WTC11 (cell line): Measurements from ENCODE around the gene RUNX1. TPM values are rescaled to one million over a fixed set of nuclear protein-coding genes. Genes with fewer than 3 reads are reported as not detected.

ENCODE experiments used
- ATAC-seq: fragments of 200-7000 bp; cut with Tn5 transposase; 2 replicates; pipeline ENCODE4 v1.10.0; 2021; ENCODE audit warnings: mild to moderate bottlenecking, moderate library complexity
- CTCF ChIA-PET: fragments of 300-600 bp; sonication (Branson Sonifier 250); formaldehyde crosslinking; loops from one replicate; lab custom pipeline; 2021; ENCODE audit warnings: antibody characterized with exemption; lab: Charles Lee
- POLR2A ChIA-PET: fragments of 350-600 bp; sonication (Branson Sonifier 250); formaldehyde crosslinking; loops from one replicate; lab custom pipeline; 2021; ENCODE audit warnings: antibody characterized with exemption; lab: Charles Lee
- DNase-seq: peaks from one replicate; pipeline ENCODE4 v3.0.0; 2021; ENCODE audit warnings: low spot score
- H3K27ac Mint-ChIP-seq: 2 replicates; pipeline ENCODE4 v1.8.0; 2021; ENCODE audit warnings: mixed read lengths
- H3K27me3 Mint-ChIP-seq: 2 replicates; pipeline ENCODE4 v1.8.0; 2021; ENCODE audit warnings: low read depth, mild to moderate bottlenecking, moderate library complexity, mixed read lengths
- H3K36me3 Mint-ChIP-seq: 2 replicates; pipeline ENCODE4 v1.8.0; 2021; ENCODE audit warnings: mixed read lengths
- H3K4me1 Mint-ChIP-seq: 2 replicates; pipeline ENCODE4 v1.8.0; 2022; ENCODE audit warnings: mixed read lengths
- H3K4me3 Mint-ChIP-seq: 2 replicates; pipeline ENCODE4 v1.8.0; 2021; ENCODE audit warnings: mild to moderate bottlenecking, moderate library complexity, mixed read lengths
- H3K9me3 Mint-ChIP-seq: 2 replicates; pipeline ENCODE4 v1.8.0; 2021; ENCODE audit warnings: mixed read lengths
- ATF1 ChIP-seq: sonication (generic); formaldehyde crosslinking; IDR thresholded peaks from 2 replicates; pipeline ENCODE4 v1.8.1; 2023; ENCODE audit warnings: mild to moderate bottlenecking, moderate library complexity, missing genetic modification reagents
- E2F1 ChIP-seq: sonication (generic); formaldehyde crosslinking; IDR thresholded peaks from 2 replicates; pipeline ENCODE4 v1.8.0; 2022; ENCODE audit warnings: mild to moderate bottlenecking, missing genetic modification reagents
- FOXJ3 ChIP-seq: sonication (generic); formaldehyde crosslinking; IDR thresholded peaks from 2 replicates; pipeline ENCODE4 v1.9.0; 2021; ENCODE audit warnings: missing genetic modification reagents, mild to moderate bottlenecking, borderline replicate concordance
- GABPB1 ChIP-seq: sonication (generic); formaldehyde crosslinking; IDR thresholded peaks from 2 replicates; pipeline ENCODE4 v1.8.1; 2023; ENCODE audit warnings: mild to moderate bottlenecking, missing genetic modification reagents
- NFE2L1 ChIP-seq: sonication (generic); formaldehyde crosslinking; IDR thresholded peaks from 2 replicates; pipeline ENCODE4 v1.8.1; 2023; ENCODE audit warnings: missing genetic modification reagents
- OVOL2 ChIP-seq: fragments of 250-450 bp; sonication (Bioruptor Pico); IDR thresholded peaks from 2 replicates; pipeline ENCODE4 v1.9.0; 2021; ENCODE audit warnings: mild to moderate bottlenecking, borderline replicate concordance
- SMAD3 ChIP-seq: sonication (generic); formaldehyde crosslinking; IDR thresholded peaks from 2 replicates; pipeline ENCODE4 v1.8.0; 2022; ENCODE audit warnings: missing genetic modification reagents, mild to moderate bottlenecking, borderline replicate concordance
- SMAD4 ChIP-seq: sonication (generic); formaldehyde crosslinking; IDR thresholded peaks from 2 replicates; pipeline ENCODE4 v1.8.0; 2022; ENCODE audit warnings: mild to moderate bottlenecking, missing genetic modification reagents
- SOX15 ChIP-seq: fragments of 250-450 bp; sonication (Bioruptor Pico); IDR thresholded peaks from 2 replicates; pipeline ENCODE4 v1.9.0; 2021; ENCODE audit warnings: mild to moderate bottlenecking
- TCF7 ChIP-seq: sonication (generic); formaldehyde crosslinking; IDR thresholded peaks from 2 replicates; pipeline ENCODE4 v1.8.0; 2022; ENCODE audit warnings: mild to moderate bottlenecking, low read depth, missing genetic modification reagents, moderate library complexity
- USF2 ChIP-seq: sonication (generic); formaldehyde crosslinking; IDR thresholded peaks from 2 replicates; pipeline ENCODE4 v1.8.1; 2023; ENCODE audit warnings: mild to moderate bottlenecking, missing genetic modification reagents, moderate library complexity
- ZBTB21 ChIP-seq: sonication (generic); formaldehyde crosslinking; IDR thresholded peaks from 2 replicates; pipeline ENCODE4 v1.8.1; 2023; ENCODE audit warnings: mild to moderate bottlenecking, missing genetic modification reagents, borderline replicate concordance
- ZNF121 ChIP-seq: sonication (generic); formaldehyde crosslinking; IDR thresholded peaks from 2 replicates; pipeline ENCODE4 v1.8.0; 2023; ENCODE audit warnings: missing genetic modification reagents
- ZNF281 ChIP-seq: sonication (generic); formaldehyde crosslinking; IDR thresholded peaks from 2 replicates; pipeline ENCODE4 v1.8.0; 2023; ENCODE audit warnings: mild to moderate bottlenecking, missing genetic modification reagents
- ZNF396 ChIP-seq: fragments of 250-450 bp; sonication (Bioruptor Pico); IDR thresholded peaks from 2 replicates; pipeline ENCODE4 v1.8.0; 2021; ENCODE audit warnings: mild to moderate bottlenecking, moderate library complexity, borderline replicate concordance
- ZNF671 ChIP-seq: fragments of 250-450 bp; sonication (Bioruptor Pico); IDR thresholded peaks from 2 replicates; pipeline ENCODE4 v1.8.0; 2021; ENCODE audit warnings: mild to moderate bottlenecking
- ZSCAN18 ChIP-seq: fragments of 250-450 bp; sonication (Bioruptor Pico); IDR thresholded peaks from 2 replicates; pipeline ENCODE4 v2.1.2; 2022; ENCODE audit warnings: mild to moderate bottlenecking, moderate library complexity
- total RNA-seq: library from RNA; stranded (reverse); gene quantifications from 3 replicates; pipeline ENCODE4 v1.2.3, GENCODE V29; 2021
- TF ChIP-seq, protein P1 (sequence below): sonication (generic); formaldehyde crosslinking; IDR thresholded peaks from 2 replicates; pipeline ENCODE4 v1.8.1; 2022; ENCODE audit warnings: missing genetic modification reagents, borderline replicate concordance
- TF ChIP-seq, protein P2 (sequence below): sonication (generic); formaldehyde crosslinking; IDR thresholded peaks from 2 replicates; pipeline ENCODE4 v1.8.0; 2022; ENCODE audit warnings: mild to moderate bottlenecking, missing genetic modification reagents
- TF ChIP-seq, protein P3 (sequence below): fragments of 250-450 bp; sonication (Bioruptor Pico); IDR thresholded peaks from 2 replicates; pipeline ENCODE4 v1.9.0; 2021; ENCODE audit warnings: mild to moderate bottlenecking, borderline replicate concordance

RUNX1 gene
- total RNA-seq, 1 experiment from 2014 or later: 2.2 TPM

GRCh38 chr21:34990842-34991241 is 58.3 kb downstream of the RUNX1 start:
- H3K4me3 Mint-ChIP-seq: no peak overlapping the region
- no peak for TF ChIP-seq ZNF281 (CRISPR knock-in tag)
- TF ChIP-seq GABPB1 (CRISPR knock-in tag): no peak
- no peak for TF ChIP-seq SOX15
- TF ChIP-seq ZNF396 (CRISPR knock-in tag): no peak
- no peak for TF ChIP-seq ZSCAN18 (CRISPR knock-in tag)
- TF ChIP-seq ZBTB21 (CRISPR knock-in tag): no peak
- no peak for TF ChIP-seq ZNF671 (CRISPR knock-in tag)
- no peak for TF ChIP-seq E2F1 (CRISPR knock-in tag)
- TF ChIP-seq SMAD4 (CRISPR knock-in tag): no peak
- TF ChIP-seq NFE2L1: no peak
- TF ChIP-seq, protein P1, sequence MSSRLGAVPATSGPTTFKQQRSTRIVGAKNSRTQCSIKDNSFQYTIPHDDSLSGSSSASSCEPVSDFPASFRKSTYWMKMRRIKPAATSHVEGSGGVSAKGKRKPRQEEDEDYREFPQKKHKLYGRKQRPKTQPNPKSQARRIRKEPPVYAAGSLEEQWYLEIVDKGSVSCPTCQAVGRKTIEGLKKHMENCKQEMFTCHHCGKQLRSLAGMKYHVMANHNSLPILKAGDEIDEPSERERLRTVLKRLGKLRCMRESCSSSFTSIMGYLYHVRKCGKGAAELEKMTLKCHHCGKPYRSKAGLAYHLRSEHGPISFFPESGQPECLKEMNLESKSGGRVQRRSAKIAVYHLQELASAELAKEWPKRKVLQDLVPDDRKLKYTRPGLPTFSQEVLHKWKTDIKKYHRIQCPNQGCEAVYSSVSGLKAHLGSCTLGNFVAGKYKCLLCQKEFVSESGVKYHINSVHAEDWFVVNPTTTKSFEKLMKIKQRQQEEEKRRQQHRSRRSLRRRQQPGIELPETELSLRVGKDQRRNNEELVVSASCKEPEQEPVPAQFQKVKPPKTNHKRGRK (CRISPR knock-in tag): no peak
- TF ChIP-seq ATF1: no peak
- TF ChIP-seq ZNF121: no peak
- no peak for TF ChIP-seq SMAD3 (CRISPR knock-in tag)
- no peak for TF ChIP-seq OVOL2
- TF ChIP-seq, all 79 proteins: peak for 0
- Mint-ChIP-seq H3K4me1 (peaks cover 10% of the 10 kb centered on the region), H3K27ac (no peak overlapping the region), H3K27me3 (peaks cover 10% of the 10 kb centered on the region), H3K9me3 (no peaks in the 10 kb centered on the region), H3K36me3 (no peaks in the 10 kb centered on the region)
- ChIA-PET CTCF (interaction anchor here (2.9 kb wide), 1 partner anchor 245 kb away, joined by 9 read pairs; no protein-coding TSS in a partner anchor), POLR2A (no interaction called here)
- DNase-seq (no peak), ATAC-seq (no peak)

- POLR2A ChIA-PET: no interaction called here
- Mint-ChIP-seq H3K9me3 (no peaks in the 10 kb centered on the region), H3K4me3 (no peak overlapping the region), H3K36me3 (no peaks in the 10 kb centered on the region), H3K27ac (no peak overlapping the region), H3K27me3 (peaks cover 10% of the 10 kb centered on the region), H3K4me1 (peaks cover 10% of the 10 kb centered on the region)
- DNase-seq (no peak), ATAC-seq (no peak)
- CTCF ChIA-PET: interaction anchor here (0.5 to 2.9 kb wide), 3 partner anchors 244 to 622 kb away, joined by 3 to 9 read pairs (median 3); no protein-coding TSS in a partner anchor
- TF ChIP-seq FOXJ3 (CRISPR knock-in tag) (no peak), TCF7 (CRISPR knock-in tag) (no peak), USF2 (CRISPR knock-in tag) (no peak)
- TF ChIP-seq, protein P2, sequence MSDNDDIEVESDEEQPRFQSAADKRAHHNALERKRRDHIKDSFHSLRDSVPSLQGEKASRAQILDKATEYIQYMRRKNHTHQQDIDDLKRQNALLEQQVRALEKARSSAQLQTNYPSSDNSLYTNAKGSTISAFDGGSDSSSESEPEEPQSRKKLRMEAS (CRISPR knock-in tag): no peak
- TF ChIP-seq, protein P3, sequence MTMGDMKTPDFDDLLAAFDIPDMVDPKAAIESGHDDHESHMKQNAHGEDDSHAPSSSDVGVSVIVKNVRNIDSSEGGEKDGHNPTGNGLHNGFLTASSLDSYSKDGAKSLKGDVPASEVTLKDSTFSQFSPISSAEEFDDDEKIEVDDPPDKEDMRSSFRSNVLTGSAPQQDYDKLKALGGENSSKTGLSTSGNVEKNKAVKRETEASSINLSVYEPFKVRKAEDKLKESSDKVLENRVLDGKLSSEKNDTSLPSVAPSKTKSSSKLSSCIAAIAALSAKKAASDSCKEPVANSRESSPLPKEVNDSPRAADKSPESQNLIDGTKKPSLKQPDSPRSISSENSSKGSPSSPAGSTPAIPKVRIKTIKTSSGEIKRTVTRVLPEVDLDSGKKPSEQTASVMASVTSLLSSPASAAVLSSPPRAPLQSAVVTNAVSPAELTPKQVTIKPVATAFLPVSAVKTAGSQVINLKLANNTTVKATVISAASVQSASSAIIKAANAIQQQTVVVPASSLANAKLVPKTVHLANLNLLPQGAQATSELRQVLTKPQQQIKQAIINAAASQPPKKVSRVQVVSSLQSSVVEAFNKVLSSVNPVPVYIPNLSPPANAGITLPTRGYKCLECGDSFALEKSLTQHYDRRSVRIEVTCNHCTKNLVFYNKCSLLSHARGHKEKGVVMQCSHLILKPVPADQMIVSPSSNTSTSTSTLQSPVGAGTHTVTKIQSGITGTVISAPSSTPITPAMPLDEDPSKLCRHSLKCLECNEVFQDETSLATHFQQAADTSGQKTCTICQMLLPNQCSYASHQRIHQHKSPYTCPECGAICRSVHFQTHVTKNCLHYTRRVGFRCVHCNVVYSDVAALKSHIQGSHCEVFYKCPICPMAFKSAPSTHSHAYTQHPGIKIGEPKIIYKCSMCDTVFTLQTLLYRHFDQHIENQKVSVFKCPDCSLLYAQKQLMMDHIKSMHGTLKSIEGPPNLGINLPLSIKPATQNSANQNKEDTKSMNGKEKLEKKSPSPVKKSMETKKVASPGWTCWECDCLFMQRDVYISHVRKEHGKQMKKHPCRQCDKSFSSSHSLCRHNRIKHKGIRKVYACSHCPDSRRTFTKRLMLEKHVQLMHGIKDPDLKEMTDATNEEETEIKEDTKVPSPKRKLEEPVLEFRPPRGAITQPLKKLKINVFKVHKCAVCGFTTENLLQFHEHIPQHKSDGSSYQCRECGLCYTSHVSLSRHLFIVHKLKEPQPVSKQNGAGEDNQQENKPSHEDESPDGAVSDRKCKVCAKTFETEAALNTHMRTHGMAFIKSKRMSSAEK (CRISPR knock-in tag): no peak
Observed at GRCh38 chr21:34989337-34990151, 59.6 kb downstream of the RUNX1 start.
